AG04450 (cell line): Measurements from ENCODE around the gene HNRNPK. TPM values are rescaled to one million over a fixed set of nuclear protein-coding genes. Genes with fewer than 3 reads are reported as not detected.

Source experiments
- CTCF ChIA-PET: fragments of 300-600, 350-600 bp; formaldehyde crosslinking; extraction: SDS; loops from one replicate; lab custom pipeline; 2022; ENCODE audit warnings: antibody characterized with exemption, inconsistent platforms; lab: Charles Lee
- POLR2A ChIA-PET: fragments of 350-600 bp; formaldehyde crosslinking; extraction: SDS; loops from one replicate; lab custom pipeline; 2021; ENCODE audit warnings: antibody characterized with exemption, inconsistent platforms; lab: Yijun Ruan, JAX
- DNase-seq: peaks from one replicate; pipeline ENCODE4 v3.0.0-alpha.2; 2011; ENCODE audit warnings: low read depth, low spot score
- H3K27ac ChIP-seq: one replicate; pipeline ENCODE4 v1.5.1; 2012; ENCODE audit warnings: low read depth, low read length, control low read depth
- H3K27me3 ChIP-seq: one replicate; pipeline ENCODE4 v1.6.0; 2012; ENCODE audit warnings: low read length; ENCODE audit not compliant: control insufficient read depth, insufficient read depth
- H3K4me3 ChIP-seq: 2 replicates; pipeline ENCODE4 v1.5.1; 2011; ENCODE audit warnings: mild to moderate bottlenecking, low read depth, low read length, control low read depth
- H3K9me3 ChIP-seq: 2 replicates; pipeline ENCODE4 v1.5.1; 2012; ENCODE audit warnings: low read length; ENCODE audit not compliant: control insufficient read depth, insufficient read depth
- CTCF ChIP-seq: IDR thresholded peaks from 2 replicates; pipeline ENCODE4 v1.5.1; 2011; ENCODE audit warnings: low read depth, low read length, control low read depth, inconsistent platforms
- polyA plus RNA-seq: library from polyadenylated mRNA; depleted of rRNA; stranded (reverse); fragments of >200 nt; gene quantifications from 2 replicates; pipeline ENCODE4 v1.2.3, GENCODE V29; 2011

Gene HNRNPK
- polyA plus RNA-seq, 1 experiment = 673 TPM

- no peaks in the 10 kb centered on the region for H3K9me3 ChIP-seq
- POLR2A ChIA-PET = no interaction called here
- CTCF ChIA-PET = interaction anchor here (0.9 kb wide), 1 partner anchor 268 kb away, joined by 5 read pairs; no protein-coding TSS in a partner anchor
- H3K27me3 ChIP-seq = no peaks in the 10 kb centered on the region
- no peak for TF ChIP-seq CTCF
- H3K27ac ChIP-seq = no peak overlapping the region
- no peak for DNase-seq
- H3K4me3 ChIP-seq = no peak overlapping the region
Observed at GRCh38 chr9:83992901-83993300, 12.9 kb upstream of the HNRNPK start.

GRCh38 chr9:83992407-83992806, 12.4 kb upstream of the HNRNPK start:
- TF ChIP-seq CTCF = no peak
- no peak overlapping the region for H3K27ac ChIP-seq
- no peak for DNase-seq
- ChIA-PET POLR2A (interaction anchor here (0.5 kb wide), 1 partner anchor 209 kb away, joined by 15 read pairs; no protein-coding TSS in a partner anchor), CTCF (interaction anchor here (0.9 kb wide), 1 partner anchor 268 kb away, joined by 5 read pairs; no protein-coding TSS in a partner anchor)
- no peak overlapping the region for H3K4me3 ChIP-seq
- H3K27me3 ChIP-seq = no peaks in the 10 kb centered on the region
- H3K9me3 ChIP-seq = no peaks in the 10 kb centered on the region

GRCh38 chr9:83991355-83991754, 11.3 kb upstream of the HNRNPK start:
- TF ChIP-seq CTCF = no peak
- ChIA-PET CTCF (no interaction called here), POLR2A (no interaction called here)
- H3K9me3 ChIP-seq = no peaks in the 10 kb centered on the region
- H3K27ac ChIP-seq = no peak overlapping the region
- DNase-seq = no peak
- no peaks in the 10 kb centered on the region for H3K27me3 ChIP-seq
- H3K4me3 ChIP-seq = no peak overlapping the region

GRCh38 chr9:83988411-83988810, 8.4 kb upstream of the HNRNPK start:
- Histone ChIP-seq H3K27ac (no peak overlapping the region), H3K9me3 (no peaks in the 10 kb centered on the region), H3K27me3 (no peaks in the 10 kb centered on the region), H3K4me3 (no peak overlapping the region)
- ChIA-PET POLR2A (no interaction called here), CTCF (no interaction called here)
- TF ChIP-seq CTCF = no peak
- no peak for DNase-seq

- Histone ChIP-seq H3K9me3 (no peaks in the 10 kb centered on the region), H3K4me3 (no peak overlapping the region), H3K27me3 (no peaks in the 10 kb centered on the region), H3K27ac (no peak overlapping the region)
- CTCF ChIA-PET = no interaction called here
- POLR2A ChIA-PET = interaction anchor here (0.7 kb wide), 1 partner anchor 1756 kb away, joined by 4 read pairs; no protein-coding TSS in a partner anchor
- TF ChIP-seq CTCF = no peak
- DNase-seq = no peak
Observed at GRCh38 chr9:83987402-83987791, 7.4 kb upstream of the HNRNPK start.
